HL-60/S4 treated with retinoic acid at 250 ng/mL for 4 days and 3 days (cell line): Measurements from ENCODE around the gene KLF17.

Experiments used
- in situ Hi-C: fragments of 300-500 bp; cut with MboI; formaldehyde crosslinking; loops from 2 replicates; pipeline ENCODE4 v1.7.0; 2022; ENCODE audit warnings: low sequenced_read_pairs

The KLF17 gene

GRCh38 chr1:44151332-44151731 is 32.7 kb downstream of the KLF17 start:
- in situ Hi-C loops = no loop called here

DNA sequence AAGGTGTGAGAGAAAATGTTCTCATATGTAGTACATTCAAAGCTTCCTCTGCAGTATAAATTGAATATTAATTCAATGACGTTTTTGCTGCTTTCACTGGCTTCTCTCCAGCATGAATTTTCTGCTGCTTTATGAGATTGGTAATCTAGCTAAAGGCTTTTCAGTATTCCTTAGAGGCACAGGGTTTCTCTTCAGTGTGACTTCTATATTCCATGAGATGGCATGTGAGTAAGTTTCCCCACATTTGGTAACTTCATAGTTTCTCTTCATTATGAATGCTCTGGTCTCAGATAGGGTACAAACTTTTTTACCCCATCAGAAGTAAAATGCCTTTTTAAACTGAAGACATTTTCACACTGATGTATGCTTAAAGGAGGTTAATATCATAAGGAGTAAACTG is 33.2 kb downstream of the KLF17 start:
- in situ Hi-C loops = no loop called here

DNA sequence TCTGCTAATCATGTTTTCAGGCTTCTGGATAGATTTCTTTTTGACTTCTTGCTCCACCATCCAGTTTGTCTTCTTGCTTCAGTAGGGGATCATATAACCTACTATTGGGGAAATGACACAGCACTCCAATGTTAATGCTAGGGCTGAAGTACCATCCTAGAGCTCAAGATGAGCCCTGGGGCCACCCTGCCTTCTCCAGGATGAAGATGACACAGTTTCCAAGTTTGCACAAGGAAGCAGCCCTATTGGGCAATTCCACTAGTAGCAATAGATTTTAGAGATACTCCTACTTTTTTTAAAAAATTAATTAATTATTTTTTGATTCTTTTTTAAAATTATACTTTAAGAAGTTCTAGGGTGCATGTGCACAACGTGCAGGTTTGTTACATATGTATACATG is 34.1 kb downstream of the KLF17 start:
- in situ Hi-C loops = no loop called here

DNA sequence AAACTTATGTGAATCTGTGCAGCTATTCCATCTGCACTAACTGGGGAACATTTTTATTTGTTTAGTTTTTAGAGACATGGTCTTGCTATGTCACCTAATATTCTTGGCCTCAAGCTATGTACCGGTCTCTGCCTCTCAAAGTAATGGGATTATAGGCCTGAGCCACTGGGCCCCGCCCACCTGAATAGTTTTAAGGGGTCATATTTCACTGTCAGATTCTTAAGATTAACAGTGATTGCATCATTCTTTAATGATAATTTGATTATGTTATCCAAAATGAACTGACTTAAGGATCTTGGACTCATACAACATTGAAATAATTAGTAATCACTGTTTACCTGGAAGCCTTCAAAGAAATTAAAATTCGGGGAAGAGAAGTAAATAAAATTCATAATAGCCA is 35.4 kb downstream of the KLF17 start:
- in situ Hi-C loops = no loop called here

GRCh38 chr1:44157903-44158302 is 39.3 kb downstream of the KLF17 start:
- in situ Hi-C loops = no loop called here

- in situ Hi-C loops = no loop called here
These were observed 40.2 kb downstream of the KLF17 start for GRCh38 chr1:44158871-44159270.

DNA sequence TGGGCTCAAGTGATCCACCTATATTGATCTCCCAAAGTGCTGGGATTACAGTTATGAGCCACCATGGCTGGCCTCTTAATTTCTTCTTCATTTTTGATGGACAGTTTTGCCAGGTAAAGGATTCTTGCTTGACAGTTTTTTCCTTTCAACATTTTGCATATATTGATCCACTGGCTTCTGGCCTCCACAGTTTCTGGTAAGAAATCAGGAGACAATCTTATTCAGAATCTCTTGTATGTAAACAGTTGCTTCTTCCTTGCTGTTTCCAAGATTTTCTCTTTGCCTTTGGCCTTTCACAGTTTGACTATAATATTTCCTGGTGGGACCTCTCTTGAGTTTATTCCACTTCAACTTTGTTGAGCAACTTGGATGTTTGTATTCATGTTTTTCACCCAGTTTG is 42.9 kb downstream of the KLF17 start:
- in situ Hi-C loops = no loop called here

DNA sequence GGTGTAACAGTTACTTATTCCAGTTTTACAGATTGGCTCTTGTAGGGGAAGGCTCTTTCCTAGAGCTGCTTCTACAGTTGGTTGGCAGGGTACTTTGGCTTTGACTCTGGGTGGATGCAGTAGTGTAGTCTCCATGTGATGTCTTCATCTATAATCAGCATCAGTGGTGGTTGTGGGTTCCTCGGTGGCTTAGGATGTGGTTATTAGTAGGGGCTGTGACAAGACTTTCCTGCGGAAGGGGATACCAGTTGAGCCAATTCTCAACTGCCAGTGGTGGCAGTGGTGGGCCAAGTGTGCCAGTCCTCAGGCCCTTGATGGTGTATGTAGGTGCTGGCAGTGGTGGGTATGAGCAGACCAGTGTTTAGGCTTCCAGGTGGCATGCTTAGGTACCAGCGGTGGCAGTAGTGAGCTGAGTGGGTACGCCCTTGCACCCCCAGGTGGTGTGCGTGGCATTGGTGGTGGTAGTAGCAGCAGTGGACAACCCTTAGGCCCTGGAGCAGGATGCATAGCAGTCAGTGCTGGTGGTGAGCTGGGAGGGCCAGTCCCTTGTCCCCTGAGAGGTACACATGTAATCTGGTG is 50.0 kb downstream of the KLF17 start:
- in situ Hi-C loops = no loop called here

- in situ Hi-C loops = no loop called here
These were observed 51.7 kb downstream of the KLF17 start for GRCh38 chr1:44170281-44170823.

- in situ Hi-C loops = no loop called here
These were observed 56.0 kb downstream of the KLF17 start for GRCh38 chr1:44174630-44175029.
